GM18526 (cell line): ENCODE results near the gene WSCD1.

Experiments
- POLR2A ChIP-seq: IDR thresholded peaks from 3 replicates; pipeline ENCODE4 v1.6.1; 2011; ENCODE audit not compliant: insufficient read length; ENCODE audit errors: extremely low read depth

Gene WSCD1

GRCh38 chr17:6072611-6073010 is 2.4 kb downstream of the WSCD1 start:
- TF ChIP-seq POLR2A: no peak

GRCh38 chr17:6073620-6074019 is 3.4 kb downstream of the WSCD1 start:
- no peak for TF ChIP-seq POLR2A

- no peak for TF ChIP-seq POLR2A
These were observed 4.9 kb downstream of the WSCD1 start for GRCh38 chr17:6075050-6075449.

- TF ChIP-seq POLR2A: no peak
These were observed 5.7 kb downstream of the WSCD1 start for GRCh38 chr17:6075845-6076244.

GRCh38 chr17:6077752-6078151 is 7.6 kb downstream of the WSCD1 start:
- TF ChIP-seq POLR2A: no peak

GRCh38 chr17:6078458-6078871 is 8.3 kb downstream of the WSCD1 start:
- TF ChIP-seq POLR2A: no peak

GRCh38 chr17:6079155-6079888 is 9.1 kb downstream of the WSCD1 start:
- no peak for TF ChIP-seq POLR2A

GRCh38 chr17:6079960-6080359 is 9.8 kb downstream of the WSCD1 start:
- no peak for TF ChIP-seq POLR2A

- no peak for TF ChIP-seq POLR2A
These were observed 10.7 kb downstream of the WSCD1 start for GRCh38 chr17:6080711-6081430.

- no peak for TF ChIP-seq POLR2A
These were observed 12.2 kb downstream of the WSCD1 start for GRCh38 chr17:6082335-6082734.

- no peak for TF ChIP-seq POLR2A
These were observed 14.4 kb downstream of the WSCD1 start for GRCh38 chr17:6084311-6085161.

GRCh38 chr17:6085812-6086211 is 15.6 kb downstream of the WSCD1 start:
- TF ChIP-seq POLR2A: no peak

- no peak for TF ChIP-seq POLR2A
These were observed 16.6 kb downstream of the WSCD1 start for GRCh38 chr17:6086603-6087400.

- TF ChIP-seq POLR2A: no peak
These were observed 18.0 kb downstream of the WSCD1 start for GRCh38 chr17:6088141-6088540.

GRCh38 chr17:6090253-6090652 is 20.1 kb downstream of the WSCD1 start:
- TF ChIP-seq POLR2A: no peak
